Central memory CD4-positive, alpha-beta T cell (primary cell): Measurements from ENCODE around the gene WDR87.
"Not testable (repeated sequence)": the region's sequence is repeated elsewhere in the genome, so short reads cannot be mapped to it uniquely, and the experiment has no call there.

ENCODE experiments used
- DNase-seq: peaks from one replicate; pipeline ENCODE4 v3.0.0; 2022

WDR87 gene

DNA sequence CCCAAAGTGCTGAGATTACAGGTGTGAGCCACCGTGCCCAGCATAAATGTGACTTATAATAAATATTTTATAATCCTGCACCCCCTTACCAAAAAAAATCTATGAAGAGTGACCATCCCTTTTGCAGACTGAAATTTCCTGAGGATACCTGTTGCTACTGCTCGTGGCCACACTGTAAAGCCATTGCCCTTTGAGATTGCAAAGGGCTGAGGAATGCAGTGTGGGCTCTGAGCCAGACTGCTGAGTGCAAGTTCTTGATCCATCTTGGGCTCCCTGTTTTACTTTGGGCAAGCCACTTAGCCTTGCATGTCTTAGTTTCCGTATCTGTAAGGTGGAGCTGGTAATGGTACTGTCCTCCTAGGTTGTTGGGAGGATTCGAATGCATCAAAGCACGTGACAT lies 24.0 kb upstream of the WDR87 start:
- no peak for DNase-seq

GRCh38 chr19:37929355-37929923 lies 23.0 kb upstream of the WDR87 start:
- no peak for DNase-seq

DNA sequence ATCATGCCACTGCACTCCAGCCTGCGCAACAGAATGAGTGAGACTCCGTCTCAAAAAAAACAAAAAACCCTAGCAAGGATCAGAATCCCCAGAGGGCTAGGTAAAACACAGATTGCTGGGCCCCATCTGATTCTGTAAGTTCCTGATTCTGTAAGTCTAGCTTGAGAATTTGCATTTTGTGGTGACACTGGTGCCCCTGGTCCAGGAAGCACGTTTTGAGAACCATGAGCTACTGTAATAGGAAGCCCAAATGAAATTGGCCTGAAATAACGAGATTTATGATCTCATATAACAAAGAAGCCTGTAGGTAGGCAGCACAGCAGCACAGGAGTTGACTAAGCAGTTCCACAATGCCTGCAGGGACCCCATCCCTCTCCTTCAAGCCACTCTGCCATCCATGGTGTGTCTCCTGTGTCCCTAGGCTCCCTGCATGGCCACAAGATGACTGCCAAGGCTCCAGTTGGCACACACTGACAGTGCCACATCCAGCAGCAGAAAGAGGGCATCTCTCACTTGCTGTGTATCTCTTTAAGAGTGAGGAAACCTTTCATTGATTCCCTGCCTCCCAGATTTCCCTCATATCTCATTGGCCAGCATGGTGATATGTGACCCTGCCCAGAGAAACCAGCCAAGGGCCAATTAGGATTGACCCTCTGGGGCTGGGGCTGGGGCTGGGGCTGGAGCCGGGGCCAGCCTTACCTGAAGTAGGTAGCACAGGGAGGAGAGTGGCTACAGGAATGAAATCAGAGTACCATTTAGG lies 22.3 kb upstream of the WDR87 start:
- no peak for DNase-seq

DNA sequence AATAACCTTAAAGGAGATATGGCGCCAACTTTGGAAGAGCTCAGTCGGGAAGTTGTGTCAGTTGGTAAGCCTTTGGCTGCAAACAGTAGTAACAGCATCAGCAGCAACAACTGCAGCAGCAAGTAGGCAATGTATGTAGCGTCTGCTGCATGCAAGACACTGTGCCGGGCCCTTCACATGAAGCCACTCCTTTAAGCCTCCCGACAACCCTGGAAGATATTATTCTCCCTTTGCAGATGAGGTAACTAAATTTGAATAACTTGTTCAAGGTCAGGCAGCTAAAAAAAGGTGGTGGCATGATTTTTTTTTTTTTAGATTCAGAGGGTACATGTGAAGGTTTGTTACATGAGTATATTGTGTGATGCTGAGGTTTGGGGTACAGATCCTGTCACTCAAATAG lies 20.3 kb upstream of the WDR87 start:
- no peak for DNase-seq

GRCh38 chr19:37926255-37926654 lies 19.9 kb upstream of the WDR87 start:
- no peak for DNase-seq

- DNase-seq, result no peak
Measured at GRCh38 chr19:37925212-37925611, 18.8 kb upstream of the WDR87 start.

GRCh38 chr19:37924573-37924972 lies 18.2 kb upstream of the WDR87 start:
- not testable (repeated sequence) for DNase-seq

DNA sequence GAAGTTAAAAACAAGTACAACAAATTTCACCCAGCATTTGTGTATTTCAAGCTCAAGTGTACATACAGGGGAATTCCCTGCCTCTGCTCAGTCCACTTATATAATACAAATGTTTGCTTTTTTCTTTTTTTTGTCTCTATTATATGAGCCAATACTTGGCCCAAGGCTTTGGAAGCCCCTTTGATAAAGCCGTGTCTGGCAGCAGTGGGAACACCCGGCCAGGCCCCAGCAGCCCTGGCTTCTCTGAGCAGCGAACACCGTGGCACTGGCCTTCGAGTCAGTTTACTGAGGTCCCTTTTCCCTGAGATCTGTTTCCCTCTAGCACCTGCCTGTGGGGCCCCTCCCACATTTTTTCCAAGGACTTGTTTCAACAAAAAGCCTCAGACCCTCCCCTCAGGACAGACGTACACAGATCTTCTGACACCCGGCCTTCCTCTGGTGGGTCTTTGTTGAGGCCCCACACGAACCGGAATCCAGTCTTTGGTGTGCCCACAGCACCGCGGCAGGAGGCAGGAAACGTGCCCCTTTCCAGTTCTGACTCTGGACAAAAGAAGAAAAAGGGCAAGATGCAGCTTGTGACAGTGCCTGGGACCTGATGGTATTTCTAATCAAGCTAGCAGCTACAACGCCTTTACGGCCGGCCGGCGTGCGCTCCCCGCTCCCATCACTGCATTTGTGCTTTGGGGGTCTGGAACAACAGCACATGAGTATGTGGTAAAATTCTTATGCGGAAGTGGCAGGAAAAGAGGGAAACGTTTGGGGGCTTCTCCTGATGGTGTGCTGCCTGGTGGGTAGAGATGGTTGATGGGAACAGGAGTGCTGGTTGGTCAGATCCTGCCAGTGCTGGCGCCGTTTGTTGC lies 14.4 kb upstream of the WDR87 start:
- no peak for DNase-seq

- DNase-seq, result no peak
Measured at GRCh38 chr19:37914908-37915307, 8.5 kb upstream of the WDR87 start.

DNA sequence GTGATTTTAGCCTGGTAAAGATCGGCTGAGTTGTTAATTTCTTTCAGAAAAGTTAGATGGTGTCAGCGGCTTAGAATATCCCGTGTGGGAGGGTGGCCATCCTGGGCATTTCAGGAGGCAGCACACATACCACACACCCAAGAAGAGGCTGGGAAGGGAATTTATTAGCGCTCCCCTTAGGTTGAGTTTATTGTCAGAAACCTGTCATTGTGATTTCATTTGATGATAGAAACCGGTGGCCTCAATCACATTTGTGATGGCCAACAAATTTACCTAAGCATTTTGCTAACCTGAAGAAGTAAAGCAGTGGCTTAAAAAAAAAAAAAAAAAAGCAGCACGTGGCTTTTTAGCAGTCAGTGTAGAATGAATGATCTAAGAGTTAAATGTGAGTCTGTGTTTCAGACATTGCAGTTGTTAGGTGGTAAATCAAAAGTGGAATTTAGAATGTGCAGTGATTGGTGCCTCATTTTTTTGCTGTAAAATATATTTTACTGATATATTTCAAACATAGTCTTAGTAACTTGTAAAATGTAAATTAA lies 3.3 kb upstream of the WDR87 start:
- DNase-seq, result no peak

DNA sequence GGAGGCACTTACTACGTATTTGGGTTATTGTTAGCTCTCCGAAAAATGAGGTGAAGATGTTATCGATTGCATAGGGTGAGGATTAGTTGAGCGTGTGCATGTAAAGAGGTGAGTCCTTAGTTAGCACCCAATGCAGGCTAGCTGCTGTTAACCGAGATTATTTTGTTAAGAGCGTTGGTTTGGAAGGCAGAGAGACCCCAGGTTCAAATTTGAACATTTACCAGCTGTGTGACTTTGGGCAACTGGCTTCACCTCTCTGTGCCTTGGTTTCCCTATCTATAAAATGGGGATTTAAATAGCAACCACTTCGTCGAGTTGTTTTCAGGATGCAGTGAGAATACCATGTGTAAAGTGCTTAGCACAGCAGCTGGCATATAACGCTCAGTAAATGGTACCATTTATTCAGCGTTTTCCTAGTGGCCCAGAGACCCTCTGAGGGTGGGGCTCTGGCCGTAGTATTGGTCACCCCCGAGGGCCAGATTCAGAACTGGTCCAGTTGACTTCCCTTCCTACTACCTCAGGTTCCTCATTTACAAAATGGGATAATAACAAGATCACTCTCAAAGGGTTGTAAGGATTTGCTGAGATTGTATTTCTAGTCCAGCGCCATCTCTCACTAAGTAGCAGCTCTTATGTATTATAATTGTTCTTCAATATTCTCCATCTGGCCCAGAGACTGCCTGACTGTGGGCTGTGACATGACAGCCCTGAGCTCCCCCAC lies 1.5 kb upstream of the WDR87 start:
- DNase-seq, result no peak

DNA sequence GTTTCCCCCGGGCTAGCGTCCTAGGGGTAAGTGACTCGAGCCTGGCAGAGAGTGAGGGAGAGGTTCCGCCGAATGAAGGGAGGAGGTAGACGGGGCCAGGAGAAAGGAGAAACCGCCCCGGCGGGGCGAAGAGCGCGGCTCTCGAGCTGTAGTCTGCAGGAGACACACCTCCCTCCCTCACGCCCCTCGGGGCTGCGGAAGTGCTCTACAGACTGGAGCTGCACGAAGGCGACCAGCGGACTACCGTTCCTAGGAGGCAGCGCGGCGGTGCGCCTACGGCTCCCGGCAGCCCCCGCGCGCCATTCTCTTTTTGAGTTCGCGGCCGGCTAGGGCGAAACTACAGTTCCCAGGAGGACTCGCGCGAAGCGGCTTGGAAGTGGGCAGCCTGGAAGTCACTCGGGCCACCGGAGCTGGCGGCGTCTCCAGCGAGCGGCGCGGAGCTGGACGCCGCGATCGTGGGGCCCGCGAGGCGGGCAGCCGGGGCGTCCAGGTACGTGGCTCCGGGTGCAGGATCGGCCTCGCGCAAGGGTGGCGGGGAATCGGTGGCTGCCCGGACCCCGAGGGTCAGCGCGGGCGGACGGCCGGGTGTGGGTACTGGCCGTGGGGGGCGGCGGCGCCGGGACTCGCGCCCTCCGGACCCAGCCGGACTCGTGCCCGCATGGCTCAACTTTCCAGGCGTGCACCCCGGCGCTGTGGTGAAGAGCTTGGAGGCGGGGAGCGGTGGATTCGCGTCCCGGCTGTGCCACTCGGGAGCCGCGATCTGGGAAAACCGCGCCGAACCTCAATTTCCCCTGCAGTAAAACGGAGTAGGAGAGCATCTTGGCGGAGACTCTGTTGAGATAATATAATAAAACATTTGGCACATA lies 708 bp upstream of the WDR87 start, which contains the start of gene SIPA1L3:
TSS of gene SIPA1L3 (plus strand) at position 340 of the 866 bp plus-strand sequence. CDS start 174,358 bp downstream, outside the sequence.
- peak; percentile 88 for DNase-seq

GRCh38 chr19:37903096-37903495 lies 3.3 kb downstream of the WDR87 start:
- no peak for DNase-seq

DNA sequence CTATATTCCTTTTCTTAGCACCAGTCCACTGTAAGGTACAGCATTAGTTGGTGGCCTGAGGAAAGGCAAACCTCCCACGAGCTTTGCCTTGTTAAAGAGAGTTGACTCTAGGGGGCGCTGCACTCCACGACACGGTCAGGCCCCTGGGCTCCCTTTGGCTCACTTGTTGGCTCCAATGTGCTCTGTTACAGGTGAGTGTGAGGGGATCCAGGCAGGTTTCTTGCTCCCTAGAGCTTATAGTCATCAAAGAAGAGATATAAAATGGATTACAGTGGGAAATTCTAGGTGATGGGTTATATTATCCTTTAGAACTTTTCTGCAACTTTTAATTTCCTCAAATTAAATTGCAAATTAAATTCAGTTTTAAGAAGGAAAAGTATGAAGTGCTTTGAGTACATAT lies 3.7 kb downstream of the WDR87 start:
- peak; percentile 69 for DNase-seq

DNA sequence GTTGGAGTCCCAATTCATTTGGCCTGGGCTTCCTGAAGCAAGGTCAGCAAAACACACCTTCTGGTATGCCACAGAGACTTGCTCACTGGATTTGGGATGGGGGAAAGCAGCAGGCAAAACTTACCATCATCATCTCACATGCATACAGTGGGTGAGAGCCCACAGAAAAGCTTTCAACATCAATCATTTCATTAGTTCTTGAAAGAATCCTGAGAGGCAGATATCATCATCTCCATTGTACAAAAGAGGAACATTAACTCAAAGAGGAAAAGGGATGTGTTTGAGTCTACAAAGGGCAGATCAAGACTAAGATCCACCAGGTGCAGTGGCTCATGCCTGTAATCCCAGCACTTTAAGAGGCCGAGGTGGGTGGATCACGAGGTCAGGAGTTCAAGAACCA lies 6.4 kb downstream of the WDR87 start:
- no peak for DNase-seq

DNA sequence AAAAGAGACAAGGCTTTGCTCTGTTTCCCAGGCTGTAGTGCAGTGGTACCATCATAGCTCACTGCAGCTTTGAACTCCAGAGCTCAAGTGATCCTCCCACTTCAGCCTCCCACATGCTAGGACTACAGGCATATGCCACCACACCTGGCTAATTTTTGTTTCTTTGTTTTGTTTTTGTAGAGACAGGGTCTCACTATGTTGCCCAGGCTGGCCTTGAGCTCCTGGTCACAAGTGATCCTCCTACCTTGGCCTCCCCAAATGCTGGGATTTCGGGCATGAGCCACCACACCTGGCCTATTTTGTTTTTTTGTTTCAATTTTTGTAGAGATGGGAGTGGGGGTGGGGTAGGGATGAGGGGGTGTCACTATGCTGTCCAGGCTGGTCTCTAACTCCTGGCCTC lies 6.9 kb downstream of the WDR87 start:
- DNase-seq, result no peak

DNA sequence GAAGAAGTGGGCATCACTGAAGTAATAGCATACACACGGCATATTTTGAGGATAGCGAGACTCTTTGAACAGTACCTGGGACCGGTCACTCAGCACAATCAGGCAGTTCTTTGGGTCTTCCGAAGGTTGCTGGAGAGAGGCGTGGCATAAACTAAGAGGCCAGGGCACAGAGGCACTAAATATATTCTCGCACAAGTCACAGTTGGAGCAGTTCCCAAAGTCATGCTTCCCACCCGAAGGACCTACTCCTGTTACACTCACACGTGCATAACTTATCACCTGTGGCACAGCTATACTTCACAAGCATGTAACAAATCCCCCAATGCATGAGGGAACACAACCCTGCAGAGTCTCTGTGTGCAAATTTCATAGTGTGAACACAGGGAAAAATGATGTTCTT lies 10.2 kb downstream of the WDR87 start:
- no peak for DNase-seq

DNA sequence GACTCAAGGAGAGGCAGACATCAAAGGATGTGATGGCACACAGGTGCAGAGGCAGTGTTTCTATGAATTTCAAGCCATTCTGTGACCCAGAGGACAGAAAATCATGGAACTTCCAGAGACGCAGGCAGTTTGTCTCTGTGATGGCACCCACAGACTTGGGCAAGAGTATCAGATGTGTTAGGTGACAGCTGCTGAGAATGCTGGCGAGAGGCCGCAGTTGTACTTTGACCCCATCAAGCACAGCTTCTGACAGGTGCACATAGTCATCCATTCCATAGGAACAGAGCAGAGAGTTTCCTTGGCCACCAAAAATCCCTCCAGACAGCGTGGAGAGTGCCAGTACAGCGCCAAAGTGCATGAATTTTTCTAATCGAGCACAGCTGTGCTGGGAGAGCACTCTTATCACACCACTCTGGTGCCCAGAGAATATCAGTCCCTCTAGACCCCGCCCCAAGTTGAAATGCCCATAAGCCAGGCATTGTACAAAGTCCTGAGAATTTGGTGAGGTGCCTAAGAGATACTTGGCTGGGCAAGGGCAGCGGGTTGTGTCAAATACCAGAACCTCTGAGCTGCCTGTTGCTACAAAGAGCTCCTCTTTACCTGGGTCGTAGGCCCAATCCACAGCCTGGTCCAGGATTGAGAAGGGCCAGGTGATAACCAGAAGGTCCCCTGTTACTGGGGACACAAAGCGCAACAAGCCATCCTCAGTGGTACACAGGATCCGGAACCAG lies 12.4 kb downstream of the WDR87 start:
- DNase-seq, result no peak

- no peak for DNase-seq
Measured at GRCh38 chr19:37886571-37886970, 19.8 kb downstream of the WDR87 start.

GRCh38 chr19:37885392-37885791 lies 21.0 kb downstream of the WDR87 start:
- no peak for DNase-seq

- no peak for DNase-seq
Measured at GRCh38 chr19:37877147-37877546, 29.2 kb downstream of the WDR87 start.
